ENCODE results near the gene CACNG5. TPM values are rescaled to one million over a fixed set of nuclear protein-coding genes. Genes with fewer than 3 reads are reported as not detected.

The CACNG5 gene
- total and polyA plus RNA-seq, 2 experiments from 2014 or later = 1.8 to 3.3 TPM

- Histone ChIP-seq H3K4me2 (no peak overlapping the region), H3K9me2 (ENCODE audit: insufficient read depth) (no peaks in the 10 kb centered on the region), H3F3A (replicated peaks; ENCODE audit: low read depth) (no peaks in the 10 kb centered on the region), H3K36me3 (ENCODE audit: insufficient read depth) (no peaks in the 10 kb centered on the region), H3K27ac (ENCODE audit: low read depth) (no peak overlapping the region), H3K4me3 (no peak overlapping the region), H2AFZ (no peak overlapping the region), H3K4me1 (ENCODE audit: insufficient read depth) (peaks cover 5% of the 10 kb centered on the region; the same call in 1 of the 2 replicates), H3K27me3 (ENCODE audit: insufficient read depth) (no peaks in the 10 kb centered on the region), H4K20me1 (replicated peaks; ENCODE audit: insufficient read depth) (no peaks in the 10 kb centered on the region), H3K79me2 (replicated peaks; ENCODE audit: insufficient read depth) (no peaks in the 10 kb centered on the region)
- H3K27me3 Mint-ChIP-seq (ENCODE audit: insufficient read depth, low read depth, poor library complexity) = peaks cover 6% of the 10 kb centered on the region
- H3K4me1 Mint-ChIP-seq = peaks cover 28% of the 10 kb centered on the region
- no peak overlapping the region for H3K4me3 Mint-ChIP-seq
- H3K9me3 Mint-ChIP-seq = no peaks in the 10 kb centered on the region
- no peaks in the 10 kb centered on the region; the same call in 2 of the 3 replicates for H3K36me3 Mint-ChIP-seq (ENCODE audit: low read depth)
- TF ChIP-seq JUNB (IDR thresholded peaks at IDR 0.05; ENCODE audit: unreplicated experiment) (no peak), EZH2phosphoT487 (IDR thresholded peaks at IDR 0.05; ENCODE audit: unreplicated experiment) (no peak), EZH2 (IDR thresholded peaks at IDR 0.05; ENCODE audit: low read depth, unreplicated experiment) (no peak), STAT1 (IDR thresholded peaks at IDR 0.05; ENCODE audit: unreplicated experiment) (no peak), ZNF114 (CRISPR knock-in tag; IDR thresholded peaks at IDR 0.05) (no peak), NANOG (IDR thresholded peaks at IDR 0.05; ENCODE audit: borderline replicate concordance) (no peak), ETS1 (IDR thresholded peaks at IDR 0.05) (no peak), CTCF (conservative IDR thresholded peaks at IDR 0.05; ENCODE audit: low read depth in 2 of 2) (no peak), CREB1 (CRISPR knock-in tag; IDR thresholded peaks at IDR 0.05; ENCODE audit: low read depth) (no peak), POLR2AphosphoS5 (IDR thresholded peaks at IDR 0.05; ENCODE audit: low read depth) (no peak), ZNF331 (CRISPR knock-in tag; IDR thresholded peaks at IDR 0.05; ENCODE audit: low read depth) (no peak)
- TF ChIP-seq, protein P1, sequence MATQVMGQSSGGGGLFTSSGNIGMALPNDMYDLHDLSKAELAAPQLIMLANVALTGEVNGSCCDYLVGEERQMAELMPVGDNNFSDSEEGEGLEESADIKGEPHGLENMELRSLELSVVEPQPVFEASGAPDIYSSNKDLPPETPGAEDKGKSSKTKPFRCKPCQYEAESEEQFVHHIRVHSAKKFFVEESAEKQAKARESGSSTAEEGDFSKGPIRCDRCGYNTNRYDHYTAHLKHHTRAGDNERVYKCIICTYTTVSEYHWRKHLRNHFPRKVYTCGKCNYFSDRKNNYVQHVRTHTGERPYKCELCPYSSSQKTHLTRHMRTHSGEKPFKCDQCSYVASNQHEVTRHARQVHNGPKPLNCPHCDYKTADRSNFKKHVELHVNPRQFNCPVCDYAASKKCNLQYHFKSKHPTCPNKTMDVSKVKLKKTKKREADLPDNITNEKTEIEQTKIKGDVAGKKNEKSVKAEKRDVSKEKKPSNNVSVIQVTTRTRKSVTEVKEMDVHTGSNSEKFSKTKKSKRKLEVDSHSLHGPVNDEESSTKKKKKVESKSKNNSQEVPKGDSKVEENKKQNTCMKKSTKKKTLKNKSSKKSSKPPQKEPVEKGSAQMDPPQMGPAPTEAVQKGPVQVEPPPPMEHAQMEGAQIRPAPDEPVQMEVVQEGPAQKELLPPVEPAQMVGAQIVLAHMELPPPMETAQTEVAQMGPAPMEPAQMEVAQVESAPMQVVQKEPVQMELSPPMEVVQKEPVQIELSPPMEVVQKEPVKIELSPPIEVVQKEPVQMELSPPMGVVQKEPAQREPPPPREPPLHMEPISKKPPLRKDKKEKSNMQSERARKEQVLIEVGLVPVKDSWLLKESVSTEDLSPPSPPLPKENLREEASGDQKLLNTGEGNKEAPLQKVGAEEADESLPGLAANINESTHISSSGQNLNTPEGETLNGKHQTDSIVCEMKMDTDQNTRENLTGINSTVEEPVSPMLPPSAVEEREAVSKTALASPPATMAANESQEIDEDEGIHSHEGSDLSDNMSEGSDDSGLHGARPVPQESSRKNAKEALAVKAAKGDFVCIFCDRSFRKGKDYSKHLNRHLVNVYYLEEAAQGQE (IDR thresholded peaks at IDR 0.05; ENCODE audit: unreplicated experiment) = no peak
- TF ChIP-seq, protein P2, sequence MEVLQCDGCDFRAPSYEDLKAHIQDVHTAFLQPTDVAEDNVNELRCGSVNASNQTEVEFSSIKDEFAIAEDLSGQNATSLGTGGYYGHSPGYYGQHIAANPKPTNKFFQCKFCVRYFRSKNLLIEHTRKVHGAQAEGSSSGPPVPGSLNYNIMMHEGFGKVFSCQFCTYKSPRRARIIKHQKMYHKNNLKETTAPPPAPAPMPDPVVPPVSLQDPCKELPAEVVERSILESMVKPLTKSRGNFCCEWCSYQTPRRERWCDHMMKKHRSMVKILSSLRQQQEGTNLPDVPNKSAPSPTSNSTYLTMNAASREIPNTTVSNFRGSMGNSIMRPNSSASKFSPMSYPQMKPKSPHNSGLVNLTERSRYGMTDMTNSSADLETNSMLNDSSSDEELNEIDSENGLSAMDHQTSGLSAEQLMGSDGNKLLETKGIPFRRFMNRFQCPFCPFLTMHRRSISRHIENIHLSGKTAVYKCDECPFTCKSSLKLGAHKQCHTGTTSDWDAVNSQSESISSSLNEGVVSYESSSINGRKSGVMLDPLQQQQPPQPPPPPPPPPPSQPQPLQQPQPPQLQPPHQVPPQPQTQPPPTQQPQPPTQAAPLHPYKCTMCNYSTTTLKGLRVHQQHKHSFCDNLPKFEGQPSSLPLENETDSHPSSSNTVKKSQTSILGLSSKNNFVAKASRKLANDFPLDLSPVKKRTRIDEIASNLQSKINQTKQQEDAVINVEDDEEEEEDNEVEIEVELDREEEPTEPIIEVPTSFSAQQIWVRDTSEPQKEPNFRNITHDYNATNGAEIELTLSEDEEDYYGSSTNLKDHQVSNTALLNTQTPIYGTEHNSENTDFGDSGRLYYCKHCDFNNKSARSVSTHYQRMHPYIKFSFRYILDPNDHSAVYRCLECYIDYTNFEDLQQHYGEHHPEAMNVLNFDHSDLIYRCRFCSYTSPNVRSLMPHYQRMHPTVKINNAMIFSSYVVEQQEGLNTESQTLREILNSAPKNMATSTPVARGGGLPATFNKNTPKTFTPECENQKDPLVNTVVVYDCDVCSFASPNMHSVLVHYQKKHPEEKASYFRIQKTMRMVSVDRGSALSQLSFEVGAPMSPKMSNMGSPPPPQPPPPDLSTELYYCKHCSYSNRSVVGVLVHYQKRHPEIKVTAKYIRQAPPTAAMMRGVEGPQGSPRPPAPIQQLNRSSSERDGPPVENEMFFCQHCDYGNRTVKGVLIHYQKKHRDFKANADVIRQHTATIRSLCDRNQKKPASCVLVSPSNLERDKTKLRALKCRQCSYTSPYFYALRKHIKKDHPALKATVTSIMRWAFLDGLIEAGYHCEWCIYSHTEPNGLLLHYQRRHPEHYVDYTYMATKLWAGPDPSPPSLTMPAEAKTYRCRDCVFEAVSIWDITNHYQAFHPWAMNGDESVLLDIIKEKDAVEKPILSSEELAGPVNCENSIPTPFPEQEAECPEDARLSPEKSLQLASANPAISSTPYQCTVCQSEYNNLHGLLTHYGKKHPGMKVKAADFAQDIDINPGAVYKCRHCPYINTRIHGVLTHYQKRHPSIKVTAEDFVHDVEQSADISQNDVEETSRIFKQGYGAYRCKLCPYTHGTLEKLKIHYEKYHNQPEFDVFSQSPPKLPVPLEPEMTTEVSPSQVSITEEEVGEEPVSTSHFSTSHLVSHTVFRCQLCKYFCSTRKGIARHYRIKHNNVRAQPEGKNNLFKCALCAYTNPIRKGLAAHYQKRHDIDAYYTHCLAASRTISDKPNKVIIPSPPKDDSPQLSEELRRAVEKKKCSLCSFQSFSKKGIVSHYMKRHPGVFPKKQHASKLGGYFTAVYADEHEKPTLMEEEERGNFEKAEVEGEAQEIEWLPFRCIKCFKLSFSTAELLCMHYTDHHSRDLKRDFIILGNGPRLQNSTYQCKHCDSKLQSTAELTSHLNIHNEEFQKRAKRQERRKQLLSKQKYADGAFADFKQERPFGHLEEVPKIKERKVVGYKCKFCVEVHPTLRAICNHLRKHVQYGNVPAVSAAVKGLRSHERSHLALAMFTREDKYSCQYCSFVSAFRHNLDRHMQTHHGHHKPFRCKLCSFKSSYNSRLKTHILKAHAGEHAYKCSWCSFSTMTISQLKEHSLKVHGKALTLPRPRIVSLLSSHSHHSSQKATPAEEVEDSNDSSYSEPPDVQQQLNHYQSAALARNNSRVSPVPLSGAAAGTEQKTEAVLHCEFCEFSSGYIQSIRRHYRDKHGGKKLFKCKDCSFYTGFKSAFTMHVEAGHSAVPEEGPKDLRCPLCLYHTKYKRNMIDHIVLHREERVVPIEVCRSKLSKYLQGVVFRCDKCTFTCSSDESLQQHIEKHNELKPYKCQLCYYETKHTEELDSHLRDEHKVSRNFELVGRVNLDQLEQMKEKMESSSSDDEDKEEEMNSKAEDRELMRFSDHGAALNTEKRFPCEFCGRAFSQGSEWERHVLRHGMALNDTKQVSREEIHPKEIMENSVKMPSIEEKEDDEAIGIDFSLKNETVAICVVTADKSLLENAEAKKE (CRISPR knock-in tag; IDR thresholded peaks at IDR 0.05) = no peak
- H3K27ac Mint-ChIP-seq = no peak overlapping the region
- no peak for ATAC-seq
- DNase-seq (ENCODE audit: low spot score) = no peak
Measured at GRCh38 chr17:66787914-66788313, 47.0 kb upstream of the CACNG5 start.

All from GM23338 (cell line).